SK-N-SH (cell line): ENCODE data around the gene LIME1. TPM values are rescaled to one million over a fixed set of nuclear protein-coding genes. Genes with fewer than 3 reads are reported as not detected.

ENCODE experiments used
- CTCF ChIA-PET: fragments of 300-600, 350-600 bp; formaldehyde crosslinking; extraction: SDS; loops from one replicate; lab custom pipeline; 2021; lab: Yijun Ruan, JAX
- POLR2A ChIA-PET: fragments of 350-600 bp; sonication (Branson Sonifier 250); formaldehyde crosslinking; extraction: SDS; loops from one replicate; lab custom pipeline; 2020; ENCODE audit warnings: antibody characterized with exemption, inconsistent platforms; lab: Yijun Ruan, JAX
- DNase-seq: peaks from one replicate; pipeline ENCODE4 v3.0.0; 2012
- H2AFZ ChIP-seq: fragments of 200-600 bp; sonication (generic); 2 replicates; pipeline ENCODE4 v1.8.1; 2016; ENCODE audit warnings: antibody characterized with exemption, mild to moderate bottlenecking, low read depth
- H3F3A ChIP-seq: fragments of 200-600 bp; sonication (generic); replicated peaks from 2 replicates; pipeline ENCODE3; 2016; ENCODE audit warnings: antibody characterized with exemption, mild to moderate bottlenecking; ENCODE audit not compliant: insufficient read depth
- H3K27ac ChIP-seq, 2 experiments: fragments of 200-500 bp in 1 of 2; fragments of 200-600 bp in 1 of 2; sonication (Bioruptor generic) in 1 of 2; sonication (generic), shearing (Covaris generic) in 1 of 2; 2 replicates each; pipeline versions ENCODE4 v1.5.1 to v1.6.1; 2014 to 2016; ENCODE audit warnings: low read depth in 2 of 2, inconsistent platforms in 1 of 2, low read length in 1 of 2, mild to moderate bottlenecking in 1 of 2, mixed read lengths in 1 of 2
- H3K27me3 ChIP-seq: fragments of 200-600 bp; sonication (generic), shearing (Covaris generic); 2 replicates; pipeline ENCODE4 v1.6.1; 2016; ENCODE audit warnings: mixed run types; ENCODE audit not compliant: insufficient read depth
- H3K36me3 ChIP-seq, 2 experiments: fragments of 200-500 bp in 1 of 2; fragments of 200-600 bp in 1 of 2; sonication (Bioruptor generic) in 1 of 2; sonication (generic) in 1 of 2; replicated peaks in 1 of 2; 2 replicates each; pipeline versions ENCODE3 to v1.5.1; 2014 to 2016; ENCODE audit warnings: low read length in 1 of 2, mild to moderate bottlenecking in 1 of 2; ENCODE audit not compliant: insufficient read depth in 2 of 2, control insufficient read depth in 1 of 2
- H3K4me1 ChIP-seq, 2 experiments: fragments of 200-500 bp in 1 of 2; fragments of 200-600 bp in 1 of 2; sonication (Bioruptor generic) in 1 of 2; sonication (generic), shearing (Covaris generic) in 1 of 2; 2 replicates each; pipeline versions ENCODE4 v1.5.1 to v1.6.1; 2014 to 2016; ENCODE audit warnings: low read depth in 1 of 2, low read length in 1 of 2, mixed run types in 1 of 2; ENCODE audit not compliant: insufficient read depth in 2 of 2, control insufficient read depth in 1 of 2
- H3K4me2 ChIP-seq: fragments of 200-600 bp; sonication (generic), shearing (Covaris generic); 2 replicates; pipeline ENCODE4 v1.6.1; 2017; ENCODE audit warnings: mixed run types
- H3K4me3 ChIP-seq, 2 experiments: fragments of 200-500 bp in 1 of 2; fragments of 200-600 bp in 1 of 2; sonication (Bioruptor generic) in 1 of 2; sonication (generic), shearing (Covaris generic) in 1 of 2; 2 replicates each; pipeline versions ENCODE4 v1.5.1 to v1.8.1; 2014 to 2016; ENCODE audit warnings: low read depth in 2 of 2, inconsistent platforms in 1 of 2, low read length in 1 of 2, mild to moderate bottlenecking in 1 of 2, mixed read lengths in 1 of 2, moderate library complexity in 1 of 2
- H3K79me2 ChIP-seq: fragments of 200-600 bp; sonication (generic); 2 replicates; pipeline ENCODE4 v1.8.1; 2017; ENCODE audit warnings: mild to moderate bottlenecking; ENCODE audit not compliant: insufficient read depth
- H3K9ac ChIP-seq: fragments of 200-600 bp; sonication (generic); 2 replicates; pipeline ENCODE4 v1.6.1; 2017; ENCODE audit warnings: mixed run types
- H3K9me2 ChIP-seq: fragments of 200-600 bp; sonication (generic); 2 replicates; pipeline ENCODE4 v1.6.1; 2017; ENCODE audit warnings: mixed run types
- H3K9me3 ChIP-seq: fragments of 200-600 bp; sonication (generic); 2 replicates; pipeline ENCODE4 v1.6.1; 2017; ENCODE audit warnings: mixed run types, mild to moderate bottlenecking, moderate library complexity
- H4K20me1 ChIP-seq: fragments of 200-600 bp; sonication (generic); 2 replicates; pipeline ENCODE4 v1.6.1; 2017; ENCODE audit warnings: mild to moderate bottlenecking, mixed run types; ENCODE audit not compliant: insufficient read depth
- CTCF ChIP-seq: fragments of 200-600 bp; sonication (generic); IDR thresholded peaks from 2 replicates; pipeline ENCODE4 v1.6.1; 2017; ENCODE audit warnings: antibody characterized with exemption, mild to moderate bottlenecking, moderate library complexity
- JUND ChIP-seq: IDR thresholded peaks from 2 replicates; pipeline ENCODE4 v1.4.0; 2012
- NFIC ChIP-seq: IDR thresholded peaks from 2 replicates; pipeline ENCODE4 v1.4.0; 2012; ENCODE audit warnings: borderline replicate concordance
- NRF1 ChIP-seq: IDR thresholded peaks from 2 replicates; pipeline ENCODE4 v1.6.1; 2012; ENCODE audit warnings: low read depth, mild to moderate bottlenecking, low read length
- PBX3 ChIP-seq: IDR thresholded peaks from 2 replicates; pipeline ENCODE4; 2012
- RAD21 ChIP-seq: IDR thresholded peaks from 2 replicates; pipeline ENCODE4 v1.6.1; 2012; ENCODE audit warnings: mild to moderate bottlenecking, low read length
- REST ChIP-seq: IDR thresholded peaks from 2 replicates; pipeline ENCODE4 v1.6.1; 2012; ENCODE audit warnings: mild to moderate bottlenecking, low read depth, low read length, moderate library complexity
- RXRA ChIP-seq: IDR thresholded peaks from 2 replicates; pipeline ENCODE4 v1.4.0; 2012; ENCODE audit warnings: low read depth, mild to moderate bottlenecking, borderline replicate concordance
- SIN3A ChIP-seq: IDR thresholded peaks from 2 replicates; pipeline ENCODE4 v1.6.1; 2012; ENCODE audit warnings: low read depth, mild to moderate bottlenecking, low read length, moderate library complexity, borderline replicate concordance
- YY1 ChIP-seq: IDR thresholded peaks from 2 replicates; pipeline ENCODE4 v1.4.0; 2012; ENCODE audit warnings: low read depth, mild to moderate bottlenecking
- WGBS: methylation state at CpG from one replicate; pipeline ENCODE4 v1.1.6; 2017; ENCODE audit warnings: low lambda C conversion rate; 5-methylcytosine and 5-hydroxymethylcytosine counted together
- polyA plus RNA-seq, 3 experiments: library from polyadenylated mRNA; depleted of rRNA; stranded (reverse); fragments of >200 nt; gene quantifications; 2 replicates each; pipeline ENCODE4 v1.2.3, GENCODE V29; 2012

LIME1 gene
- polyA plus RNA-seq, 1 of the 3 experiments (the other 2 are of a cell fraction): 10.9 TPM

- no peak for TF ChIP-seq REST
- TF ChIP-seq YY1: no peak
Observed at GRCh38 chr20:63693083-63693732, 43.3 kb upstream of the LIME1 start (continued).

- Histone ChIP-seq H3K9me2 (no peaks in the 10 kb centered on the region), H3K9me3 (no peaks in the 10 kb centered on the region), H3K27me3 (no peaks in the 10 kb centered on the region), H3K36me3 (peaks cover 0 to 9% of the 10 kb centered on the region in 2 experiments), H3K4me3 (no peak overlapping the region), H2AFZ (no peak overlapping the region), H3K4me1 (peaks cover 12 to 19% of the 10 kb centered on the region in 2 experiments; a peak in 3 of 4 replicates), H3K79me2 (no peaks in the 10 kb centered on the region), H3K27ac (no peak overlapping the region; a peak in 1 of 4 replicates), H3K4me2 (no peak overlapping the region), H3K9ac (no peak overlapping the region), H4K20me1 (no peaks in the 10 kb centered on the region), H3F3A (no peaks in the 10 kb centered on the region)
- DNase-seq: peak; percentile 30
- 96% methylated on average over 8 of the region's 21 CpGs for WGBS
- TF ChIP-seq JUND: no peak
- TF ChIP-seq NFIC: no peak
- no peak for TF ChIP-seq RXRA
- no peak for TF ChIP-seq NRF1
- peak; percentile 27; the same call in 1 of the 2 replicates for TF ChIP-seq SIN3A
- no peak for TF ChIP-seq RAD21
- TF ChIP-seq CTCF: no peak
- no peak for TF ChIP-seq PBX3
- ChIA-PET POLR2A (no interaction called here), CTCF (interaction anchor here (0.7 to 1.1 kb wide), 2 partner anchors 13 to 82 kb away, joined by 3 read pairs; no protein-coding TSS in a partner anchor)
Observed at GRCh38 chr20:63693733-63694583, 42.5 kb upstream of the LIME1 start.
